Mesendoderm (in vitro differentiated cells): ENCODE data around the gene ARL4D.
A peak's percentile ranks its signal among the peaks of the same experiment; 100 is the strongest.

Source experiments
- DNase-seq: peaks from one replicate; pipeline ENCODE4 v3.0.0; 2013
- H2AK5ac ChIP-seq: 2 replicates; pipeline ENCODE4 v1.6.1; 2013; ENCODE audit warnings: low read length, inconsistent platforms
- H2BK120ac ChIP-seq: 2 replicates; pipeline ENCODE4 v1.6.1; 2013; ENCODE audit warnings: low read depth, mild to moderate bottlenecking, low read length, moderate library complexity, mixed read lengths
- H2BK15ac ChIP-seq: replicated peaks from 2 replicates; pipeline ENCODE4 v1.6.1; 2013; ENCODE audit warnings: low read depth, mild to moderate bottlenecking, moderate library complexity
- H2BK5ac ChIP-seq: 2 replicates; pipeline ENCODE4 v1.6.1; 2013; ENCODE audit warnings: low read length, inconsistent platforms
- H3K18ac ChIP-seq: 2 replicates; pipeline ENCODE4 v1.6.1; 2013; ENCODE audit warnings: mild to moderate bottlenecking, low read length, mixed read lengths
- H3K23ac ChIP-seq: one replicate; pipeline ENCODE4 v1.6.1; 2013; ENCODE audit warnings: low read length
- H3K27ac ChIP-seq: 2 replicates; pipeline ENCODE4 v1.5.1; 2013; ENCODE audit warnings: low read depth, mild to moderate bottlenecking, inconsistent platforms, low read length, moderate library complexity
- H3K27me3 ChIP-seq: 2 replicates; pipeline ENCODE4 v1.6.1; 2013; ENCODE audit warnings: low read length, control low read depth, mild to moderate bottlenecking, inconsistent platforms; ENCODE audit not compliant: insufficient read depth, poor library complexity
- H3K36me3 ChIP-seq: 2 replicates; pipeline ENCODE4 v1.6.1; 2013; ENCODE audit warnings: low read length, inconsistent platforms; ENCODE audit not compliant: control insufficient read depth, insufficient read depth
- H3K4ac ChIP-seq: one replicate; pipeline ENCODE4 v1.6.1; 2013; ENCODE audit warnings: low read depth, mild to moderate bottlenecking, low read length, moderate library complexity
- H3K4me1 ChIP-seq: 2 replicates; pipeline ENCODE4 v1.6.1; 2013; ENCODE audit warnings: low read depth, low read length, inconsistent platforms; ENCODE audit not compliant: control insufficient read depth
- H3K4me2 ChIP-seq: 2 replicates; pipeline ENCODE4 v1.6.1; 2013; ENCODE audit warnings: low read length
- H3K4me3 ChIP-seq: 2 replicates; pipeline ENCODE4 v1.5.1; 2013; ENCODE audit warnings: mild to moderate bottlenecking, low read length
- H3K56ac ChIP-seq: one replicate; pipeline ENCODE4 v1.6.1; 2013; ENCODE audit warnings: low read length
- H3K79me1 ChIP-seq: 2 replicates; pipeline ENCODE4 v1.6.1; 2013; ENCODE audit warnings: low read length, inconsistent platforms
- H3K79me2 ChIP-seq: 2 replicates; pipeline ENCODE4 v1.6.1; 2013; ENCODE audit warnings: mild to moderate bottlenecking, low read length; ENCODE audit not compliant: control insufficient read depth, insufficient read depth
- H3K9ac ChIP-seq: 2 replicates; pipeline ENCODE4 v1.6.1; 2013; ENCODE audit warnings: low read length, inconsistent platforms
- H4K5ac ChIP-seq: one replicate; pipeline ENCODE4 v1.6.1; 2013; ENCODE audit warnings: low read length
- H4K8ac ChIP-seq: one replicate; pipeline ENCODE4 v1.6.1; 2013; ENCODE audit warnings: low read depth, mild to moderate bottlenecking, control low read depth, low read length, moderate library complexity
- WGBS: extraction: QIAGEN DNeasy Blood & Tissue Kit; methylation state at CpG from one replicate; pipeline ENCODE4 v1.1.7; 2013; ENCODE audit warnings: low lambda C conversion rate, missing lambda C conversion rate; ENCODE audit not compliant: insufficient coverage; ENCODE audit errors: extremely low coverage; 5-methylcytosine and 5-hydroxymethylcytosine counted together

Gene ARL4D

GRCh38 chr17:43366891-43367736, 31.7 kb upstream of the ARL4D start:
- Histone ChIP-seq H3K36me3 (no peaks in the 10 kb centered on the region), H3K4me2 (no peak overlapping the region), H2AK5ac (peak overlapping the region; percentile 5), H3K79me1 (no peaks in the 10 kb centered on the region), H3K4me1 (peaks cover 3% of the 10 kb centered on the region), H3K23ac (no peak overlapping the region), H2BK120ac (no peak overlapping the region), H3K79me2 (no peaks in the 10 kb centered on the region), H3K4ac (peak overlapping the region; percentile 17), H3K27me3 (no peaks in the 10 kb centered on the region), H3K18ac (peak overlapping the region; percentile 19), H3K27ac (no peak overlapping the region), H4K8ac (no peak overlapping the region), H3K9ac (peak overlapping the region; percentile 61), H2BK15ac (no peak overlapping the region), H4K5ac (no peak overlapping the region), H3K4me3 (no peak overlapping the region), H3K56ac (peak overlapping the region; percentile 66), H2BK5ac (peak overlapping the region; percentile 72)
- WGBS: no CpG with 5 or more reads among the region's 25 CpGs
- peak; percentile 36 for DNase-seq

DNA sequence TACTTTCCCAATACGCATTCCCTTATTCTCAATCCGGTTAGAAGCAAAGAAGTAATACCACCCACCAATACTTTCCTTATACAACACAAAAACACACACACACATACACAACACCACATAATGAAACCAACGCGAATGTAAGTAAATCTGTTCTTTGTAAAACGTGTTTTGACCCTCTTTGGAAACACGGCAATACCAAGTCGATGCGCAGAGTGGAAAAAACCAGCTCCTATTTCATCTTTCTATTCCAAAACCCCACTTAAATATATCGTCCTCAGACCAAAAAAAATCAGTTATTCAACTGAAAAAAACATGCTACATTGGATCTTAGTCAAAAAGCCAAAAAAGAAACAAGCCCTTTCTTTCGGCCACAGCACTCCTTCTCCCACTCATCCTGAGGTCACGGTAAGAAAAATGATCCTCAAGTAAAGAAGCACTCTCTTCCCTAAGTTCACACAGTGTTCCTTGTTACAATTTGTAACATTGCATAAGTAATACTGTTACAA, 31.0 kb upstream of the ARL4D start:
- H2AK5ac ChIP-seq: no peak overlapping the region
- no peak overlapping the region for H4K5ac ChIP-seq
- H3K56ac ChIP-seq: peak overlapping the region; percentile 89
- H3K4me3 ChIP-seq: no peak overlapping the region
- no peaks in the 10 kb centered on the region for H3K36me3 ChIP-seq
- no peaks in the 10 kb centered on the region for H3K79me1 ChIP-seq
- no peak overlapping the region for H2BK120ac ChIP-seq
- peaks cover 3% of the 10 kb centered on the region for H3K4me1 ChIP-seq
- peak overlapping the region; percentile 61 for H3K9ac ChIP-seq
- no peak overlapping the region for H4K8ac ChIP-seq
- H3K4me2 ChIP-seq: no peak overlapping the region
- H3K4ac ChIP-seq: no peak overlapping the region
- peak overlapping the region; percentile 72 for H2BK5ac ChIP-seq
- H2BK15ac ChIP-seq: no peak overlapping the region
- H3K27ac ChIP-seq: peak overlapping the region; percentile 93
- peak overlapping the region; percentile 19 for H3K18ac ChIP-seq
- no peaks in the 10 kb centered on the region for H3K27me3 ChIP-seq
- DNase-seq: peak; percentile 96
- H3K79me2 ChIP-seq: no peaks in the 10 kb centered on the region
- H3K23ac ChIP-seq: no peak overlapping the region
- WGBS: 100% methylated on average over 1 of the region's 11 CpGs

DNA sequence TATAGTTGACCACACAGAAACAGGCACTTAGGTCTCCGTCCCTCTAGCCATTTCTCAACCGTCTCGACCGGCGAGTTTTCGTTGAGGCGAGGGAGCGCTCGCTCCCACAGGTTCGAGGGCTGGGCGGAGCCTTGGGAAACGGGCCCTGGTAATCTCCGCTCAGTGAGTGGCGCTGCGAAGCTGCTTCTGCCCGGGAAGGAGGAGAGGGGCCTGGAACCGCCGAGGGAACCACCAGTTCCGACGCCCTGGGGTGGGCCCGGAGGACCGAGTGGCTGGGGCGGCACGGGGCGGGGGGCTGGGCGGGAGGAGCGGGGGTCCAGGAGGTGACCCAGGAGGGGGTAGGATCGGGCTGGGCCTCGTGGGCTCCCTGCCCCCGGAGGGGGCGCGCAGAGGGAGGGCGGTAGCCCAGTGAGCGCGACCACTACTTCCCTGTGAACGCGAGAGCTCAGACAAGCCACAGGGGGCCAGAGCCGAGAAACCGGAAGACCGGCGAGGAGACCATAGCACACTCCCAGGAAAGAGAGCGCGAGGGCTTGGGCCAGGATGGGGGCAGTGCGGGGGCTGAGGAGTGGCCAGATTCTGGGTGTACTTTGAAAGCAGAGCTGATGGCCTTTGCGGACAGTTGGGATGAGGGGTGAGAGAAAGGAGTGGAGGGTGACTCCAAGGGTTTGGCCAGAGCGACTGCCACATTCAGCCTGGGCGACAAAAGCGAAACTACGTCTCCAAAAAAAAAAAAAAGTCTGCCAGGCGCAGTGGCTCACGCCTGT, 29.9 kb upstream of the ARL4D start:
- DNase-seq: peak; percentile 94
- Histone ChIP-seq H3K79me1 (no peaks in the 10 kb centered on the region), H3K27ac (peak overlapping the region; percentile 93), H4K5ac (peak overlapping the region; percentile 78), H3K4me3 (no peak overlapping the region), H2BK5ac (peak overlapping the region; percentile 88), H4K8ac (no peak overlapping the region), H3K4ac (peak overlapping the region; percentile 86), H3K79me2 (no peaks in the 10 kb centered on the region), H3K27me3 (no peaks in the 10 kb centered on the region), H2AK5ac (no peak overlapping the region), H3K4me1 (peaks cover 3% of the 10 kb centered on the region), H2BK15ac (no peak overlapping the region), H3K18ac (peak overlapping the region; percentile 98), H2BK120ac (peak overlapping the region; percentile 93), H3K23ac (no peak overlapping the region), H3K36me3 (no peaks in the 10 kb centered on the region), H3K4me2 (peak overlapping the region; percentile 45), H3K56ac (peak overlapping the region; percentile 89), H3K9ac (peak overlapping the region; percentile 82)
- WGBS: no CpG with 5 or more reads among the region's 51 CpGs

DNA sequence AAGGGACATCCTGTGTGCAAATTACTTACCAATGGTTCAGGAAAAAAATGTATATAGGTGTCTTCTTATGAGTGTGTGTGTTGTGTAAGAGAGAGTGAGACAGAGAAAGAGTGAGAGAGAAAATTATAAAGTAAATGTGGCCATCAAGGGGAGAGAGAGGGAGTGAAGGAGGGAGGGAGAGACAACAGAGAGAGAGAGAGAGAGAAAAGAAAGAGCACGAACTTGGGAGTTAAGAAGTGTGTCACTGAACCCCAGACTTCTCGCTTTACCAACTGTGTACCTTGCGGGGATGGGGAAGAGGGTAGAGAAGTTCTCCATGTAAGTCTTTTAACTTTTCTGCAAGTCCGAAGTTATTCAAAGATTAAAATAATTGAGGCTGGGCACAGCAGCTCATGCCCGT, 28.8 kb upstream of the ARL4D start:
- DNase-seq: no peak
- Histone ChIP-seq H3K18ac (peak overlapping the region; percentile 13), H3K36me3 (no peaks in the 10 kb centered on the region), H3K23ac (no peak overlapping the region), H3K27ac (no peak overlapping the region), H2BK120ac (no peak overlapping the region), H3K4me1 (peaks cover 3% of the 10 kb centered on the region), H3K79me2 (no peaks in the 10 kb centered on the region), H4K8ac (no peak overlapping the region), H2BK15ac (no peak overlapping the region), H2AK5ac (no peak overlapping the region), H3K56ac (peak overlapping the region; percentile 89), H3K9ac (peak overlapping the region; percentile 24), H3K27me3 (no peaks in the 10 kb centered on the region), H3K79me1 (no peaks in the 10 kb centered on the region), H3K4me3 (no peak overlapping the region), H2BK5ac (no peak overlapping the region), H4K5ac (no peak overlapping the region), H3K4ac (no peak overlapping the region), H3K4me2 (no peak overlapping the region)
- no CpG with 5 or more reads among the region's 5 CpGs for WGBS

DNA sequence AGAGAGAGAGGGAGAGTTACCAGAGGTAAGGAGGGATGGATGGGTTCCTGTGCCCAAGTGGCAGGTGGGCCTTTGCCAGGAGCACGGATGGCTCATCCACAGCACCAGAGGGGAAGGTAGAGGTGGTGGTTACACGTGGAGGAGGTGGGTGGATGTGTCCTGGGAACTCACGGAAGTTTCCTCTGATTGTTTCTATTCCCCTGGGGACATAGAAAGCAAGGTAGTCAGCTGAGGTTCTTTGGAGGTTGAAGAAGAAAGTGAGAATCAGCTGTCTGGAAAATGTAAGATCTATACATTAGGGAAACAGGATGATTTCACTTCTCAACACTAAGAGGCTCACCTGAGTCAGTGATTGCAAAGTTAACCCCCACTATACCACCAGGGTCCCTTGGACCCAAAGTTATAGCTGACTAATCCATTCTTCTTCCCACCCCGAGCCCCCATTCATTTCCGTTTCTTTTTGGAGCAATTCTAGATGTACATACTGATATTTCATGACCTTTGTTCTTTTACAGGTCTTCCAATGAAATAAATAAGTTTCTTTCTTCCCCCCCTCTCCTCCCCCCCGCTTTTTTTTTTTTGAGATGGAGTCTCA, 27.5 kb upstream of the ARL4D start:
- H2AK5ac ChIP-seq: no peak overlapping the region
- no peak overlapping the region for H2BK5ac ChIP-seq
- no peak overlapping the region for H4K8ac ChIP-seq
- no CpG with 5 or more reads among the region's 6 CpGs for WGBS
- no peak overlapping the region for H3K9ac ChIP-seq
- H3K36me3 ChIP-seq: no peaks in the 10 kb centered on the region
- peak overlapping the region; percentile 73 for H3K56ac ChIP-seq
- no peak overlapping the region for H3K18ac ChIP-seq
- no peak overlapping the region for H3K27ac ChIP-seq
- no peak overlapping the region for H3K4me2 ChIP-seq
- no peak overlapping the region for H2BK15ac ChIP-seq
- H3K79me2 ChIP-seq: no peaks in the 10 kb centered on the region
- peaks cover 3% of the 10 kb centered on the region for H3K4me1 ChIP-seq
- H3K4ac ChIP-seq: no peak overlapping the region
- H3K23ac ChIP-seq: no peak overlapping the region
- no peak for DNase-seq
- H4K5ac ChIP-seq: no peak overlapping the region
- H2BK120ac ChIP-seq: no peak overlapping the region
- H3K27me3 ChIP-seq: no peaks in the 10 kb centered on the region
- H3K79me1 ChIP-seq: no peaks in the 10 kb centered on the region
- no peak overlapping the region for H3K4me3 ChIP-seq
